Ishikawa (cell line): Measurements from ENCODE around the gene ROBO3.

Experiments
- CEBPB ChIP-seq: IDR thresholded peaks from 2 replicates; pipeline ENCODE4 v1.6.1; 2012
- CREB1 ChIP-seq: IDR thresholded peaks from 2 replicates; pipeline ENCODE4 v1.6.1; 2012; ENCODE audit warnings: low read depth
- EGR1 ChIP-seq: IDR thresholded peaks from 2 replicates; pipeline ENCODE4 v1.6.1; 2012
- EP300 ChIP-seq: IDR thresholded peaks from 2 replicates; pipeline ENCODE4 v1.6.1; 2012; ENCODE audit warnings: borderline replicate concordance
- FOXM1 ChIP-seq: IDR thresholded peaks from 2 replicates; pipeline ENCODE4 v1.6.1; 2012; ENCODE audit warnings: low read depth, borderline replicate concordance
- MAX ChIP-seq: IDR thresholded peaks from 2 replicates; pipeline ENCODE4 v1.6.1; 2012
- NFIC ChIP-seq: IDR thresholded peaks from 2 replicates; pipeline ENCODE4 v1.6.1; 2012
- RAD21 ChIP-seq: IDR thresholded peaks from 2 replicates; pipeline ENCODE4 v1.6.1; 2012; ENCODE audit warnings: low read depth
- TAF1 ChIP-seq: IDR thresholded peaks from 2 replicates; pipeline ENCODE4 v1.6.1; 2012; ENCODE audit warnings: low read depth, mild to moderate bottlenecking
- TCF12 ChIP-seq: IDR thresholded peaks from 2 replicates; pipeline ENCODE4 v1.6.1; 2012; ENCODE audit warnings: low read depth
- TEAD4 ChIP-seq: IDR thresholded peaks from 2 replicates; pipeline ENCODE4 v1.6.1; 2012
- USF1 ChIP-seq: IDR thresholded peaks from 2 replicates; pipeline ENCODE4 v1.6.1; 2012
- YY1 ChIP-seq: IDR thresholded peaks from 2 replicates; pipeline ENCODE4 v1.6.1; 2012; ENCODE audit warnings: low read depth
- ZBTB7A ChIP-seq: IDR thresholded peaks from 2 replicates; pipeline ENCODE4 v1.6.1; 2012; ENCODE audit warnings: low read depth
- TF ChIP-seq, protein P1 (sequence below): IDR thresholded peaks from 2 replicates; pipeline ENCODE4 v1.6.1; 2012; ENCODE audit warnings: low read depth, mild to moderate bottlenecking

Gene ROBO3

DNA sequence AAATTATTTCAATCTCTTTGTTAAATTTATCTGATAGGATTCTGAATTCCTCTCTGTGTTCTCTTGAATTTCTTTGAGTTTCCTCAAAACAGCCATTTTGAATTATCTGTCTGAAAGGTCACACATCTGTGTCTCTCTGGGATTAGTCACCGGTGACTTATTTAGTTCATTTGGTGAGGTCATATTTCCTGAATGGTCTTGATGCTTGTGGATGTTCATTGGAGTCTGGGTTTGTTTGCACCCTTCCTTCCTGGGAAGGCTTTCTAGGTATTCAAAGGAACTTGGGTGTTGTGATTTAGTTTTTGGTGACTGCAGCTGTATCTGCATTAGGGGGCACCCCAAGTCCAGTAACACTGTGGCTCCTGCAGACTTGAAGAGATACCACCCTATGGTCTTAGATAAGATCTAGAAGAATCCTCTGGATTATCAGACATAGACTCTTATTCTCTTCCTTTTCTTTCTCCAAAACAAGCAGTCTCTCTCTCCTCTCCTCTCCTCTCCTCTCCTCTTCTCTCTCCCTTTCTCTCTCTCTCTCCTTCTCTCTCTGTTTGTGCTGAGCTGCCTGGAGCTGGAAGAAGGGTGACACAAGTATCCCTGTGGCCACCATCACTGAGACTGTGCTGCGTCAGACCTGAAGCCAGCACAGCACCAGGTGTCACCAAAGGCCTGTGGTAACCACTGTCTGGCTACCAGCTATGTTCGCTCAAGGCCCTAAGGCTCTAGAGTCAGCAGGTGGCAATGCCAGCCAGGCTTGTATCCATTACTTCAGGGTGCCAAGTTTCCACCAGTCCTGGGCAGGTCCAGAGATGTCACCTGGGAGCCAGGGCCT, 50.5 kb downstream of the ROBO3 start:
- TF ChIP-seq TEAD4, result no peak

GRCh38 chr11:124916370-124916710, 51.1 kb downstream of the ROBO3 start:
- TF ChIP-seq TEAD4, result no peak

- TF ChIP-seq, protein P1, sequence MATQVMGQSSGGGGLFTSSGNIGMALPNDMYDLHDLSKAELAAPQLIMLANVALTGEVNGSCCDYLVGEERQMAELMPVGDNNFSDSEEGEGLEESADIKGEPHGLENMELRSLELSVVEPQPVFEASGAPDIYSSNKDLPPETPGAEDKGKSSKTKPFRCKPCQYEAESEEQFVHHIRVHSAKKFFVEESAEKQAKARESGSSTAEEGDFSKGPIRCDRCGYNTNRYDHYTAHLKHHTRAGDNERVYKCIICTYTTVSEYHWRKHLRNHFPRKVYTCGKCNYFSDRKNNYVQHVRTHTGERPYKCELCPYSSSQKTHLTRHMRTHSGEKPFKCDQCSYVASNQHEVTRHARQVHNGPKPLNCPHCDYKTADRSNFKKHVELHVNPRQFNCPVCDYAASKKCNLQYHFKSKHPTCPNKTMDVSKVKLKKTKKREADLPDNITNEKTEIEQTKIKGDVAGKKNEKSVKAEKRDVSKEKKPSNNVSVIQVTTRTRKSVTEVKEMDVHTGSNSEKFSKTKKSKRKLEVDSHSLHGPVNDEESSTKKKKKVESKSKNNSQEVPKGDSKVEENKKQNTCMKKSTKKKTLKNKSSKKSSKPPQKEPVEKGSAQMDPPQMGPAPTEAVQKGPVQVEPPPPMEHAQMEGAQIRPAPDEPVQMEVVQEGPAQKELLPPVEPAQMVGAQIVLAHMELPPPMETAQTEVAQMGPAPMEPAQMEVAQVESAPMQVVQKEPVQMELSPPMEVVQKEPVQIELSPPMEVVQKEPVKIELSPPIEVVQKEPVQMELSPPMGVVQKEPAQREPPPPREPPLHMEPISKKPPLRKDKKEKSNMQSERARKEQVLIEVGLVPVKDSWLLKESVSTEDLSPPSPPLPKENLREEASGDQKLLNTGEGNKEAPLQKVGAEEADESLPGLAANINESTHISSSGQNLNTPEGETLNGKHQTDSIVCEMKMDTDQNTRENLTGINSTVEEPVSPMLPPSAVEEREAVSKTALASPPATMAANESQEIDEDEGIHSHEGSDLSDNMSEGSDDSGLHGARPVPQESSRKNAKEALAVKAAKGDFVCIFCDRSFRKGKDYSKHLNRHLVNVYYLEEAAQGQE, result no peak
- TF ChIP-seq RAD21, result no peak
- no peak for TF ChIP-seq TAF1
- no peak for TF ChIP-seq YY1
- TF ChIP-seq CEBPB, result no peak
- no peak for TF ChIP-seq MAX
Observed at GRCh38 chr11:124917115-124917637, 51.9 kb downstream of the ROBO3 start.

- no peak for TF ChIP-seq CEBPB
- TF ChIP-seq EGR1, result no peak
- no peak for TF ChIP-seq USF1
- TF ChIP-seq MAX, result no peak
- no peak for TF ChIP-seq YY1
- no peak for TF ChIP-seq TEAD4
- TF ChIP-seq, protein P1, result no peak
- TF ChIP-seq CREB1, result no peak
Observed at GRCh38 chr11:124918950-124919349, 53.7 kb downstream of the ROBO3 start, which contains the start of gene HEPN1. TSS of gene HEPN1 (plus strand) at chr11:124919250.

DNA sequence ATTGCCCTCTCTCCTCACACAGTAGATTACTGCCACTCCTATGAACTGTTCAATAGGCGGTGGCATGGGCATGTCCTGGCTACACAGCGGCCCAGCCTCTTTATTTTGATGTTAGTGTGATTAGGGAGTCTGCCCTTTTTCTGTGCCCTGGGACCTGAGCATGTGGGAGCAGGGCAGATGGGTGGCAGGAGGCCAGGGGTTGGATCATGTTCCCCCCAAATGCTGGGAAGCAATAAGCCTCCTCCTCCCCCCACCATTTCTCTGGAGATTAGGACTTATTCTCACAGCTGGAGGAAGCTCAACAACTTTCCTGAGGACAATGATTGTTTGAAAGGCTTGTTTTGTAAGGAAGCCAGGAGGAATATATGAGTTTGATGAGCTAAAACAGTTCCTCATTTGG, 54.7 kb downstream of the ROBO3 start:
- no peak for TF ChIP-seq TEAD4
- TF ChIP-seq TCF12, result no peak
- no peak for TF ChIP-seq USF1
- no peak for TF ChIP-seq CREB1
- TF ChIP-seq TAF1, result no peak
- no peak for TF ChIP-seq ZBTB7A
- TF ChIP-seq MAX, result no peak
- no peak for TF ChIP-seq CEBPB
- no peak for TF ChIP-seq NFIC
- no peak for TF ChIP-seq EP300
- TF ChIP-seq, protein P1, result no peak
- TF ChIP-seq EGR1, result no peak
- TF ChIP-seq YY1, result no peak
- no peak for TF ChIP-seq RAD21
- TF ChIP-seq FOXM1, result no peak
